OCI-LY7 (cell line): ENCODE data around the gene OAT.

Experiments
- CTCF ChIP-seq: fragments of 200-600 bp; sonication (generic); conservative IDR thresholded peaks from 2 replicates; pipeline ENCODE4 v1.5.1; 2014; ENCODE audit warnings: mild to moderate bottlenecking, antibody characterized with exemption, low read length, moderate library complexity, mixed read lengths
- EZH2phosphoT487 ChIP-seq: fragments of 200-600 bp; sonication (generic); IDR thresholded peaks from 2 replicates; pipeline ENCODE4 v1.6.1; 2018; ENCODE audit warnings: low read depth, borderline replicate concordance, mild to moderate bottlenecking, mixed run types, antibody characterized with exemption, low read length, moderate library complexity, mixed read lengths

GRCh38 chr10:124403548-124403947 is 15.2 kb downstream of the OAT start:
- TF ChIP-seq EZH2phosphoT487 (no peak), CTCF (peak; percentile 86)
